DMS 273 (cell line): Measurements from ENCODE around the gene ZBTB7A.

Source experiments
- DNase-seq: peaks from one replicate; lab custom pipeline; 2025; ENCODE audit not compliant: unreplicated experiment; lab: John Stamatoyannopoulos, UW

Gene ZBTB7A

DNA sequence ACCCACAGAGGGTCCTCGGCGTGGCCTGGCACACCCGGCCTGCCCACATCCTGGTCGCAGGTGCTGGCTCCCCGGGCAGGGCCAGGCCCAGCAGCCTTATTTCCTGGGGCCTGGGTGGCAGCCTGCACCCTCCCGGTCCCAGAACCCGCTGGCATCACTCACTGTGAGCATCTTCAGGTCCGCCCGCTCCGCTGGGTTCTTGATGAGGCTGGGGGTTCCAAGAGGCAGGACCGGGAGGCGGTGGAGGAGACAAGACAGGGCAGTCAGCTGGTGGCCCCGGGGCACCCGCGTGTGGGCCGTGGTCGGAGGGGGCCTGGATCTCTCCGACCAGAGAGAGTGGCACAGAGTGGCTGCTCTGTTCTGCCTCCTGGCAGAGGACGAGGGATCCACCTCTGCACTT lies 27.6 kb upstream of the ZBTB7A start:
- no peak for DNase-seq

DNA sequence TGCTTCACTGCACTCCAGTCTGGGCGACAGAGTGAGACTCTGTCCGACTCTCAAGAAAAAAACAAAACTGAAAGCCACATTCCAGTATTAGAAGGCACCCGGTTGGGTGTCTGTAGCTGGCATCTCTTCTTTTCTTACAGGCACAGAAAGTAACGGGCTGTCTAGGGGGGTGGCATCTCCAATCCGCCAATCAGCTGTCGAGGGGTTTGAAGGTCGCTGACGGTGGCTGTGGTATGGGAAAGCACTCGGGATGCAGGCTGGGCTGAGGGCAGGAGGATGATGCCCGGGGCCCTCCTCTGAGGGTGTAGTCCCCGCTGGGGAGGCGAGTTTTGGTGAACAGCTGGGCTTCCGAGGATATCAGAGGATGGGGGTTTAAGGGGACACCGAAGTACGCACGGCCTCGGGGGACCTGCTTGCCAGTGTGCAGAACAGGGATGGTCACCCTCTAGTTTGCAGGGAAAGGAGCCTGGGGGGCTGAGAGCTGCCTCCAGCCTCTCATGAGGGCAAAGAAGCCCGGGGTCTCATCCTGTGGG lies 27.0 kb upstream of the ZBTB7A start:
- no peak for DNase-seq

DNA sequence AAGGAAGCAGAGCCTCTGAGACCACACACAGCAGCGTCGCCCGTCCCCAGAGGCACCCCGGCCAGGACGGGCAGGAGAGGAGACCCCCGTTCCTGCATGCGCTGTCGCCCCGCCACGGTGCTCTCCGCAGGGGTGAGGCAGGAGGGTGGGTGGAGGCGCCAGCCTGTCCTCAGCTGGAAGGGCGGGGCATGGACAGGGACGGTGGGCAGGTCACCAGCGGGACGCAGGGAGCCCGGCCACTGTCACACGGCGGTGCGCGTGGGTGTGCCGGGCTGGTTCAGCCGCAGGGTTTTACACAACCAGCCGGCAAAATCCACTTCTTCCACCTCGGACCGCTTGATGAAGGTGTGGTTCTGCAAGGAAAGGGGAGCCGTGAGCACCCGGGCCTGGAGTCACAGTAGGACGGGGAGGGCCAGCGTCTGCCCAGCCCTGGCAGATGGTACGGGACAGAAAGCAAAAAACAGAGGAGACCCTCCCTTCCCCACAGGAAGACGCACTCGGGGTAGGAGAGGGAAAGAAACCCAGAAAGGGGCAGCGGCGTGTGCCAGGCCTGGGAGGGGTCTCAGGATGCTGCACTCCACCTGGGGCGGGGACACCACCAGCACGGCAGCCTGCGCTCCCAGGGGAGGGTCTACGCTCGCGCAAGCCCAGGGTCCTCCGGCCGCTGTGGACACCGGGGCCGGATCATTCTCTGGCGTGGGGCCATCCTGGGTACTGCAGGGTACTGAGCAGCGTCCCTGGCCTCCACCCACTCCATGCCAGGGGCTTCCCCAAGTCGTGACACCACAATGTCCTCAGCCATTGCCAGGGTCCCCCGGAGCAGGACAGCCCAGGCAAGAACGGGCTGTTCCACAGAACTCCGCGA lies 23.9 kb upstream of the ZBTB7A start:
- DNase-seq: no peak

DNA sequence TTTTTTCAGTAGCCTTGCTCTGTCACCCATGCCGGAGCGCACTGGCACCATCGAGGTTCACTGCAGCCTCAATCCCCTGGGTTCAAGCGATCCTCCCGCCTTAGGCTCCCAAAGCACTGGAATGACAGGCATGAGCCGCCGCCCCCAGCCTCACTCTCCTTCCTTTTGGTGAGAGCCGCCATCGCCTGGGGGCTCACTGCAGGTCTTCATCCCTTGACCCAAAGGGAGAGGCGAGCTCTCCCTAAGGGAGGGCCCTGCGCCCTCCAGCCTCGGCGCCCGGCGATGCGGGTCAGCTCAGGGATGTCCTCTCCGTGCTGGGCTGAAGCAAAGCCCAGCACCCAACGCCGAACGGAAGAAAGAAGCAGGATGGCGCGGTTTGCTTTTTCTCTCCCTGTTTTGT lies 23.2 kb upstream of the ZBTB7A start:
- DNase-seq: no peak

DNA sequence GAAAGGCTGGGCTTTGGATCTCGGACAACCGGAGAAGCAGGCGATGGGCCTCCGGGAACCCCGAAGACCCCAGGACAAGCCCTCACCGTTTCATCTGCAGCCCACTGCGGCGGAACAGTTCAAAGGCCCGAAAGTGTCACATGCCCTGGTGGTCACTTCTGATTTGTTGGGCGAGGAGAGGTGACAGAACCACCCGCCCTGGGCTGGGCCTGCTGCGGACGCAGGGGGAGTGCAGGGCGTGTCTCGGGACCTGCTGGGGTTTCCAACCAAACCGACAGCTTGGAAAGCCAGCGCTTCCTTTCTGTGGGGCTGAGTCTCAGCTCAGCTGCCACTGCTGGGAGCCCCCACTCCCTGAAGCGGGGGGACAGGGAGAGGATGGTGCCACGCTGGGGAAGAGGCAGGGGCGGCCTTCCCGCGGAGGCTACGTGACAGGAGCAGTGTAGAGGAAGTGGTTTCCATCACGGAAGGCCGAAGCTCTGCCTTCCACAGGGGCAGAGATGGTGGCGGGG lies 22.8 kb upstream of the ZBTB7A start:
- no peak for DNase-seq

DNA sequence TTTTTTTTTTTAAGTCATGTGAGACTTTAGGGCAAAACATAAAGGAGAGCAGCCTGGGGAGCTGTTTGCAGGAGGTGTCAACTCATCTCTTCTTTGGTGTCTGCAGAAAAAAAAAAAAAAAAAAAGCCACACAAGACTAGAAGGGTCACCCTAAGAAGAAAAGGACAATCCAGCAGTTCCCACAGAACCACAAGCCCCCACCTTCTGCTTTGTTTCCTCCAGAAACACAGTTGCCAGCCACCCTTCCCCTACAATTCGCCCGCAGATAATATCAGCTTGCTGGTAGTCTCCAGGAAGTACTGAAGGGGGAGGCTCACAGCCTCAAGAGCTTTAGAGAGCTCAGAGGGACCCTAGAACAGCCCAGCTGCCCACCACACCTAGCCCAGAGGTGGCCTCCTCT lies 22.3 kb upstream of the ZBTB7A start:
- DNase-seq: no peak

DNA sequence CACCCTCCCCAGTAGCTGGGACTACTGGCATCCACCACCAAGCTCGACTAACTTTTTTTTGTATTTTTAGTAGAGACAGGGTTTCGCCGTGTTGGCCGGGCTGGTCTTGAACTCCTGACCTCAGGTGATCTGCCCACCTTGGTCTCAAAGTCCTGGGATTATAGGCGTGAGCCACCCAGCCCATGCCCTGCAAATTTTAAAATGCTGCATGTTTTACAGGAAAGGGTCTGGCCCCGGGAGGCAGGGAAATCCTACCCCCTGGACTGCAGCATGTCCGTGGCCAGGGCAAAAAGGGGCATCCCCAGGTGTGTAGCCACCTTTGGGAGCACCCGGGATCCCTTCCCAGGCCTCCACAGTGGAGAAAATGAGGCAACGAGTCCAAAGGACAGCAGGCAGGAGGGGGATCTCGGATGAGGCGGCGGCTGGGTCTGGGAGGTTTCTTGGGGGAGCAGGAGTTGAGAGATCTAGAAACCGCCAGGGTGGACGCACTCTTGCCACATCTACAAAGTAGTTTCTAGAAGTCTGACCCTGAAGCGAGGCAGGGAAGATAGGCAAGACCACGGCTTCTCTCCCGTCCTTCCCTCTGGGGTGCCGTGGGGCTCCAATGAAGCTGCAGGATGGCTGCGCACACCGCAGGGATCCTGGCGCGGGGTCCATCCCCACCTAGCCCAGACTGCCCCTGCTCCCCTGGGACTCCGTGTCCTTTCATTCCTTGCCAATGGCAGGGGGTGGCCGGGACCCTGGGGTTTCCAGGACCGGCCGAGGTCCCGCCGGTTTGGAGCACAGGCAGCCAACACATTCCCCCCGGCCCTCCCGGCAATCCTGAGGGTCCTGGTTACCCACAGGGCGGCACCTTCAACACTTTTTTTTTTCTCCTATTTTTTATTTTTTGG lies 21.3 kb upstream of the ZBTB7A start:
- DNase-seq: no peak

DNA sequence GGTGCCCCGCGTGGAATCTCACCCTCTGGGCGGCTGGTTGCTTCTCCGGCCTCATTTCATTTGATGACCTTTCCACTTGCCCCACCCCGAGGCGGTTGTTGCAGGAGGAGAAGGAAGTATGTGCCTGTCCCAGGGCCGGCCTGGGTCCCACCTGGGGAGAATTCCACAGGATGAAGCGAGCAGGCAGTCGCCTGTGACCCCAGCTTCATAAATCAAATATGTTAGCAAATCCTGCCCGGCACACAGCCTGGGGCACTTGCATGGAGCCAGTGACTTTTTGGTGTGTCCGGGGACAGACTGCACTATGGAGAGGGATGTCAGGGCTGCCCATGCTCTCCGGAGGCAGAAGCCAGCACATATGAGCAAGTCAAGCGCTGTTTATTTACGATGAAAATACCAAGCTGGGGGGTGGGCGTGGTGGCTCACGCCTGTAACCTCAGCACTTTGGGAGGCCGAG lies 19.7 kb upstream of the ZBTB7A start:
- no peak for DNase-seq

DNA sequence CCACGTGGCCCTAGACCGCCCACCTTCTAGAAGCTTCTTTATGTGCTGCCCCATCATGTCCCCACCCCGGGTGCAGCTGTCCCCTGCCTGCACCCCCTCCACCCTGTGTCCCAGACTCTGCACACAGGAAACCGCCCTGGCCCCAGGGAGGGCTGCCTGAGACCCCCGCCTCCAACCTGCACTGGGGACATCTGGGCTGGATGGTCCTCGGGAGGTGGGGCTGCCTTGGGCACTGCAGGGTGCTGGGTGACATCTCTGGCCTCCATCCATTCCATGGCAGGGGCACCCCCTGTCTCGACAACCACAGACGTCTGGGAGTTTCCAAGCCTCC lies 17.8 kb upstream of the ZBTB7A start:
- no peak for DNase-seq

DNA sequence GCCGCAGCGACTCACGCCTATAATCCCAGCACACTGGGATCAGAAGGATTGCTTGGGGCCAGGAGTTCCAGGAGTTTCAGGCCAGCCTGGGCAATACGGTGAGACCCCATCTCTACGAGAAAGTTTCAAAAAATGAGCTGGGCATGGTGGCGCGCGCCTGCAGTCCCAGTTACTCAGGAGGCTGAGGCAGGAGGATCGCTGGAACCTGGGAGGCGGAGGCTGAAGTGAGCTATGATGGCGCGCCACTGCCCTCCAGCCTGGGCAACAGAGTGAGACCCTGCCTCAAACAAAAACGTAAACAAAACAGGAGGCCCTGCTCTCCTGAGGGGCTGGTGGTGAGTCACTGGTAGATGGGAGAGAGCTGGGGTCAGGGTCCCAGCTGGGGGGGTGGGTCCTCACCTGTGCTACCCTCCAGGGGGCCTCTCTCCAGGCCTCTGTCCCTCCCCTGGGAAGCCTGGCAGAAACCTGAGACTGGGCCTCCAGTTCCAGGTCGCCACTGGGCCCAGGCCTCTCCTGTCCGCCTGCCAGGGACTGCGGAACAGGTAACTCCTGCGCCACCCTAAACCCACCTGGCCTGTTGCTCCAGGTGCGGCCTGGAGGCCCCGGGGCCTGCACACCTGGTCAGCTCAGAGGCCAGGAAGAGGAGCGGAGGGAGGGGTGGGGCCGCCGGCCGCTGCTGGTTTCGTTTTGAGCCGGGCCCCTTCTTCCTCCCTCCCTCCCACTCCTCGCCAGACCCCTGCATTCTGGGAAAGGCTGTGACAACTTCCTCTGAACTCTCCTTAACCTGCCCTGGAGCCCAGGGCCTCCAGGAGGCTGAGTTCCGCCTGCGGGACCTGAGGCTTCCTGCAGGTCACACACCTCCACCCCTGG lies 17.2 kb upstream of the ZBTB7A start:
- no peak for DNase-seq

DNA sequence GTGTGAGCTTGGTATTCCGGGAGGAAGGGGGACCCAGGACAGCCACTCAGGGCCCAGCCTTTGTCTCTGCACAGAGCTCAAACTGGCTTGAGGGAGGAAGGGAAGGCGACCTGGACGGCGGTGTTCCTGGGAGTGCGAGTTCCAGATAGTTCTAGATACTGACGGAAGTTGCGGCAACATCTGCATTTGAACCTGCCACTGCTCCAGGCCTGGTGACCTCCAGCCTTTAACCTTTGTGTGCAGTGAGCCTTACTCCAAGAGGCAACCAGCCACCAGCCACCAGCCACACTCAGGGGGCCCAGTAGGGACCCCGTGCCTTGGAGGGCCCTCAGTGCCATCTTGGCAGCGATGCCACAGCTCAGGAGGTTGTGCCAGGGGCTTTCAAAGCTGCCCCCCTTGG lies 15.5 kb upstream of the ZBTB7A start:
- no peak for DNase-seq

DNA sequence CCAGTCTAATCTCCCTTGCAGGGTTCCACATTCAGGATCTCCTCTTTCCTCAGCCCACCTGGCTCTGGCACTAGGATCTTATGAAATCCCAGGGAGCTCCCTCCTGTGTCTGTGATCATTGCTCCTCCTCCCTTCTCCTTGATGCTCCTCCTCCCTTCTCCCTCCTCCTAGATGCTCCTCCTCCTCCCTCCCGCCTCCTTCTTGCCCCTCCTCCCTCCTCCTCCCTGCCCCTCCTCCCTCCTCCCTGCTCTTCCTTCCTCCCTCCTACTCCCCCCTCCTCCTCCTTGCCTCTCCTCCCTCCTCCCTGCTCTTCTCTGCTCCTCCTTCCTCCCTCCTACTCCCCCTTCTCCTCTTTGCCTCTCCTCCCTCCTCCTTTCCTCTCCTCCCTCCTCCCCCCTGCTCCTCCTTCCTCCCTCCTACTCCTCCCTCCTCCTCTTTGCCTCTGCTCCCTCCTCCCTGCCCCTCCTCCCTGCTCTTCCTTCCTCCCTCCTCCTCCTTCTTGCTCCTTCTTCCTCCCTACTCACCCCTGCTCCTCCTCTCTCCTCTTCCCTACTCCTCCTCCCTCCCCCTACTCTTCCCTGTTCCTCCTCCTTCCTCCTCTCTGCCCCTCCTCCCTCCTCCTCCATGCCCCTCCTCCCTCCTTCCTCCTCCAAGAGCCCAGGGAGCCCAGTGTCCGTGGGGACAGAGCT lies 14.9 kb upstream of the ZBTB7A start:
- DNase-seq: no peak

DNA sequence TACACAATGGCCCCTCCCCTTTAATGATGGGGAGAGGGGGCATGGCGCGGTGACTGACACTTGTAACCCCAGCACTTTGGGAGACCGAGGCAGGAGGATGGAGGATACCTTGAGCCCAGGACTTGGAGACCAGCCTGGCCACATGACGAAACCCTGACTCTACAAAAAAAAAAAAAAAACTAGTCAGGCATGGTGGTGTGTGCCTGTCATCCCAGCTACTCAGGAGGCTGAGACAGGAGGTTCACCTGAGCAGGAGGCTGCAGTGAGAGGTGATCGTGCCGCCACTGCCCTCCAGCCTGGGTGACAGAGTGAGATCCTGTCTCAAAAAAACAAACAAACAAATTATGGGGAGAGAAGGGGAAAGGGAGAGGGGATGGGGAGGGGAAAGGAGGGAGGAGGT lies 13.8 kb upstream of the ZBTB7A start:
- DNase-seq: no peak

DNA sequence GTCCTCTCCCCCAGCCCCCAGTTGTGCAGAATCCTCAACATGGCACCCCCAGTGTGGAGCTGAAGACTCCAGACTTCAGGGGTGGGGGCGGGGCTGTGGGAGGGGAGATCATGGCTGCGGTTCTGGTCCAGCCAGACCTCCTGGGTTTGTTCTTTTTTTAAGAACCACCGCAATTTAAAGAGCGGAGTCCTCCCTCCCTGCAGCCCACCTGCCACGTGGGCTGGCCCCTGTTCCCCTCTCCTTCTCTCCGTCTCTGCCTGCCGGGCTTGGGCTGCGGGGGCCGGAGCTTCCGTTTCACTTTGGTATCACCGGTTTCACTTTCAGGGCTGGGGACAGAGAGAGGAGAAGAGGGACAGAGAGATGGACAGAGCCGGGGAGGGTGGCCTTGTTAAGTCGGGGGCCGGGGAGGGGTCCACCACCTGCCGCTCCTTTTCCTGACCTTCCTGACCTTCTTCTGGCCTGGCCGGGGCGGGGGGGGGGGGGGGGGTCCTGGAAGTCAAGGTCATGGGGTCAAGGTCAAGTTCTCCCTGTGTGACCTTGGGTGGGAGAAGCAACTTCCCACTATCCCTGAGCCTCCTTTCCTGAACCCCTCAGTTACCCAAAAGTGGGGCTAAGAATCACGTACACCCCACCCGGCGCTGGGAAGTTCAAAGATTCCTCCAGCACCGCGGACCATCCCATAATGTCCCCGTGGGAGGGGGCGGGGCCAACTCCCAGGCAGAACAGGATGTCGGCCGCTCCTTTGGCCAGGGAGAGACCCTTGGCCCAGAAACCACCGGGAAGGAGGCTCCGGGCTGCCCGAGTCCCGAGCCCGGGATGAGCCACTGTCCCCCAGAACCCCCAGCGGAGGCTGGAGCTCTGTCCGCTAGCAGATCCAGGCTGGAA lies 11.3 kb upstream of the ZBTB7A start:
- DNase-seq: no peak

DNA sequence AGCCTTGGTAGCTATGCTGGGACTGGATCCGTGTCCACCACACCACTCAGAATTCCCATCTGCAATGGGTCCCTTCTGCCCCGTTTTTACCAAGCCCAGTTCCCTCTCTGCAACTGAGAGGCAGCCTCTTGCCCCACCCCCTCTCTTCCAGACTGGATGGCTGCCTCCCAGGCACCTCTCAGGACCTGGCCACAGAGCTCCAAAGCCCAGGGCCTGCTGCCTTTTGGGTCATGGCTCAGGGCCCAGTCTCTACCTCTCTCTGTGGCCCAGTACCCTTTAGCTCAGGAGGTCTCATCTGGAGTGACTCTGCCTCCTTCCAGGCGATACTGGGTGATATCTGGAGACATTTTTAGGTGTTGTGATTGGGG lies 10.3 kb upstream of the ZBTB7A start:
- no peak for DNase-seq

DNA sequence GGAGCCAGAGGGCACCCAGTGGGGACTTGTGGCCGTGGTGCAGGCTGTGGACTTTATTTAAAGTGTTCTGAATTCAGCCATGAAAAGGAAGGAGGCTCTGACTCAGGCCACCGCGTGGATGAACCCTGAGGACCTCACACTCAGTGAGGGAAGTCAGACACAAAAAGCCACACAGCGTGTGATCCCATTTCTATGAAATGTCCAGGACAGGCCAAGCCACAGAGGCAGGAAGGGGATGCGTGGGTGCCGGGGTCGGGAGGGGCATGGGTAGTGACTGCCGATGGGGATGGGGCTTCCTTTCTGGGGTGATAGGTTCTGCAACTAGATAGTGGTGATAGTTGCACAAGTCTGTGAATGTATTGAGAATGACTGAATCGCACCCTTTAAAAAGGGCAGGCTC lies 8.7 kb upstream of the ZBTB7A start:
- DNase-seq: no peak

DNA sequence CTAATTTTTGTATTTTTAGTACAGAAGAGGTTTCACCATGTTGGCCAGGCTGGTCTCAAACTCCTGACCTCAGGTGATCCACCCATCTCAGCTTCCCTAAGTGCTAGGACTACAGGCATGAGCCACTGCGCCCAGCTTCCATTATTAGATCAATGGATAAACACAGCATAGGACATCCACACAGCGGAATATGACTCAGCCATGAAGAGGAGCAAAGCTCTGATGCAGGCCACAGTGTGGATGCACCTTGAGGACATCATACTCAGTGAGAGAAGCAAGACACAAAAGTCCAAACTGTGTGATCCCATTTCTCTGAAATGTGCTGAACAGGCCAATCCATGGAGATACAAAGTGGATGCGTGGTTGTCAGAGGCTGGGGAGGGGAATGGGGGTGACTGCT lies 4.9 kb upstream of the ZBTB7A start:
- no peak for DNase-seq

DNA sequence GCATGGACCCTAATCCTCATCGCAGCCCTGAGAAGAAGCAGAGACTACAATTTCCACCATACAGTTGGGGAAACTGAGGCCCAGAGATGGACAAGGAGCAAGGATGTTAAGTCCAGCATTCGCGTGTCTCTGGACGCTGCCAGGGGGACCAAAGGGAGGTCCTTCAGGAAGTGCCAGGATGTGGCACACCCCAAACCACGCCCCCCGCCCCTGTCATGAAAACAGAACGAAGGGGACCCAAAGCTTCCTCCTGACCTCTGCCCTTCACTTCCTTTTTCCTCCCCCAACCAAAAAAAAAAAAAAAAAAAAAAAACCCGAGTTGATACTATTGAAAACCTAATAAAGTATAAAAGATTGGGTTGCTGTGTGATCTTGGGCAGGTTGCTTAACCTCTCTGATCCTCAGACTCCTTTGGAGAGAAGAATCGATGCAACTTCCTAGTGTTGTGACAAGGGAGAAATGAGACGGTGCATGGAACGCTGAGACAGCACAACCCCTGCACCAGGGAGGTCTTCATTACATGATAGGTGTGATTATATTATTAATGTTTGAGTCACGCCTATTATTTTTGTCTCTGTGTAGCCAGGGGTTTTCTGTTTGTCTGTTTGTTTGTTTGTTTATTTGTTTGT lies 2.7 kb upstream of the ZBTB7A start:
- DNase-seq: no peak
